ENCODE data around the gene CAMTA2. TPM values are rescaled to one million over a fixed set of nuclear protein-coding genes. Genes with fewer than 3 reads are reported as not detected.

The CAMTA2 gene
- total and polyA plus RNA-seq, 2 donors, result 2.8 to 51.5 TPM

GRCh38 chr17:4939796-4940554 lies 47.5 kb downstream of the CAMTA2 start, which contains the start of the genes RNF167 and SLC25A11:
Gene RNF167, plus strand, starts transcription at chr17:4940268. Its CDS starts 642 bp downstream, at chr17:4940910.
Gene SLC25A11, minus strand, starts transcription at chr17:4940046. Its CDS starts 136 bp downstream, at chr17:4939910.
- peaks cover 36 to 52% of the 10 kb centered on the region in 2 donors for H3K4me1 ChIP-seq (ENCODE audit: control insufficient read depth in 2 of 2, insufficient read depth in 2 of 2, low read length in 2 of 2)
- peak within 1 kb of the TSS; percentile 98 to 99 for H3K27ac ChIP-seq (ENCODE audit: low read depth in 1 of 2, low read length in 1 of 2)
- WGBS, result under 1% methylated on average over 72 of the region's 72 CpGs
- H3K36me3 ChIP-seq (ENCODE audit: control insufficient read depth in 2 of 2, insufficient read depth in 2 of 2, low read length in 1 of 2), result peaks cover 44 to 64% of the 10 kb centered on the region in 2 donors
- H3K27me3 ChIP-seq (ENCODE audit: control insufficient read depth in 2 of 2, insufficient read depth in 1 of 2, low read length in 1 of 2), result no peaks in the 10 kb centered on the region
- peak; percentile 95 to 100 (median 99) for DNase-seq (ENCODE audit: low read depth in 6 of 9, low spot score in 9 of 9)
- no peaks in the 10 kb centered on the region for H3K9me3 ChIP-seq (ENCODE audit: control insufficient read depth in 2 of 2, insufficient read depth in 1 of 2, low read length in 1 of 2)
- H3K4me3 ChIP-seq (ENCODE audit: low read length in 2 of 2), result peak within 1 kb of the TSS; percentile 72 to 100

GRCh38 chr17:4939546-4939795 lies 48.0 kb downstream of the CAMTA2 start:
- under 1% methylated on average over 16 of the region's 16 CpGs for WGBS
- peaks cover 41 to 59% of the 10 kb centered on the region in 2 donors for H3K36me3 ChIP-seq (ENCODE audit: control insufficient read depth in 2 of 2, insufficient read depth in 2 of 2, low read length in 1 of 2)

GRCh38 chr17:4938688-4939545 lies 48.6 kb downstream of the CAMTA2 start:
- Histone ChIP-seq H3K4me1 (ENCODE audit: control insufficient read depth in 2 of 2, insufficient read depth in 2 of 2, low read length in 2 of 2) (peaks cover 30 to 47% of the 10 kb centered on the region in 2 donors), H3K9me3 (ENCODE audit: control insufficient read depth in 2 of 2, insufficient read depth in 1 of 2, low read length in 1 of 2) (no peaks in the 10 kb centered on the region), H3K4me3 (ENCODE audit: low read length in 2 of 2) (peak overlapping the region; percentile 72 to 100), H3K27me3 (ENCODE audit: control insufficient read depth in 2 of 2, insufficient read depth in 1 of 2, low read length in 1 of 2) (peaks cover 0 to 6% of the 10 kb centered on the region in 2 donors), H3K36me3 (ENCODE audit: control insufficient read depth in 2 of 2, insufficient read depth in 2 of 2, low read length in 1 of 2) (peaks cover 41 to 54% of the 10 kb centered on the region in 2 donors), H3K27ac (ENCODE audit: low read depth in 1 of 2, low read length in 1 of 2) (peak overlapping the region; percentile 98 to 99)
- WGBS, result 70% methylated on average over 19 of the region's 19 CpGs
- peak in 1 of 9 donors; percentile 36 for DNase-seq (ENCODE audit: low read depth in 6 of 9, low spot score in 9 of 9)

More at GRCh38 chr17:4939546-4939795, 48.0 kb downstream of the CAMTA2 start:
- peaks cover 0 to under 1% of the 10 kb centered on the region in 2 donors for H3K27me3 ChIP-seq (ENCODE audit: control insufficient read depth in 2 of 2, insufficient read depth in 1 of 2, low read length in 1 of 2)
- H3K4me3 ChIP-seq (ENCODE audit: low read length in 2 of 2), result peak overlapping the region; percentile 72 to 100
- H3K27ac ChIP-seq (ENCODE audit: low read depth in 1 of 2, low read length in 1 of 2), result peak overlapping the region; percentile 98 to 99
- no peaks in the 10 kb centered on the region for H3K9me3 ChIP-seq (ENCODE audit: control insufficient read depth in 2 of 2, insufficient read depth in 1 of 2, low read length in 1 of 2)
- DNase-seq (ENCODE audit: low read depth in 6 of 9, low spot score in 9 of 9), result no peak
- peaks cover 31 to 47% of the 10 kb centered on the region in 2 donors for H3K4me1 ChIP-seq (ENCODE audit: control insufficient read depth in 2 of 2, insufficient read depth in 2 of 2, low read length in 2 of 2)

- H3K27me3 ChIP-seq (ENCODE audit: control insufficient read depth in 2 of 2, insufficient read depth in 1 of 2, low read length in 1 of 2), result peaks cover 0 to 8% of the 10 kb centered on the region in 2 donors
- H3K9me3 ChIP-seq (ENCODE audit: control insufficient read depth in 2 of 2, insufficient read depth in 1 of 2, low read length in 1 of 2), result no peaks in the 10 kb centered on the region
- H3K4me1 ChIP-seq (ENCODE audit: control insufficient read depth in 2 of 2, insufficient read depth in 2 of 2, low read length in 2 of 2), result peaks cover 22 to 38% of the 10 kb centered on the region in 2 donors
- no peak overlapping the region for H3K27ac ChIP-seq (ENCODE audit: low read depth in 1 of 2, low read length in 1 of 2)
- no peak for DNase-seq (ENCODE audit: low read depth in 6 of 9, low spot score in 9 of 9)
- no peak overlapping the region for H3K4me3 ChIP-seq (ENCODE audit: low read length in 2 of 2)
- 98% methylated on average over 11 of the region's 11 CpGs for WGBS
- H3K36me3 ChIP-seq (ENCODE audit: control insufficient read depth in 2 of 2, insufficient read depth in 2 of 2, low read length in 1 of 2), result peaks cover 34 to 45% of the 10 kb centered on the region in 2 donors
These were observed 49.4 kb downstream of the CAMTA2 start for GRCh38 chr17:4938069-4938491.

DNA sequence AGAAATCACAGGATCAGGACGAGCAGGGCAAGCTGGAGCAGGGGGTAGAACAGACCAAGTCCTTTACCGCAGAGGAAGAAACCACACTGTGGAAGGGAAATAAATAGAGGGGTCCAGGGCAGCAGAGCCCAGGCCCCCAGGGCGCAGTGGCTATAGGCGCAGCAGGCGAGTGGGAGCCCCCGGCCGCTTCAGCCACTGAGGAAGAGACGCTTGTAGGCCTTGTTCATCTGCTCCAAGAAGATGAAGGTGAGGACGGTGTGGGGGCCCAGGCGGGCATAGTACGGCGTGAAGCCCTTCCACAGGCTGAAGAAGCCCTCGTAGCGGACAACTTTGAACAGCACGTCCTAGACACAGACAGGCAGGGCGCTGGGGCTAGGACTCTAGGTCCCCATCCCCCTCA lies 49.9 kb downstream of the CAMTA2 start:
- no peak overlapping the region for H3K27ac ChIP-seq (ENCODE audit: low read depth in 1 of 2, low read length in 1 of 2)
- DNase-seq (ENCODE audit: low read depth in 6 of 9, low spot score in 9 of 9), result no peak
- no peaks in the 10 kb centered on the region for H3K9me3 ChIP-seq (ENCODE audit: control insufficient read depth in 2 of 2, insufficient read depth in 1 of 2, low read length in 1 of 2)
- peaks cover 29 to 40% of the 10 kb centered on the region in 2 donors for H3K36me3 ChIP-seq (ENCODE audit: control insufficient read depth in 2 of 2, insufficient read depth in 2 of 2, low read length in 1 of 2)
- peaks cover 18 to 33% of the 10 kb centered on the region in 2 donors for H3K4me1 ChIP-seq (ENCODE audit: control insufficient read depth in 2 of 2, insufficient read depth in 2 of 2, low read length in 2 of 2)
- H3K27me3 ChIP-seq (ENCODE audit: control insufficient read depth in 2 of 2, insufficient read depth in 1 of 2, low read length in 1 of 2), result peaks cover 0 to 8% of the 10 kb centered on the region in 2 donors
- H3K4me3 ChIP-seq (ENCODE audit: low read length in 2 of 2), result no peak overlapping the region
- 95% methylated on average over 16 of the region's 16 CpGs for WGBS

- peaks cover 0 to 8% of the 10 kb centered on the region in 2 donors for H3K27me3 ChIP-seq (ENCODE audit: control insufficient read depth in 2 of 2, insufficient read depth in 1 of 2, low read length in 1 of 2)
- WGBS, result 97% methylated on average over 3 of the region's 3 CpGs
- no peak overlapping the region for H3K27ac ChIP-seq (ENCODE audit: low read depth in 1 of 2, low read length in 1 of 2)
- H3K36me3 ChIP-seq (ENCODE audit: control insufficient read depth in 2 of 2, insufficient read depth in 2 of 2, low read length in 1 of 2), result peaks cover 25 to 29% of the 10 kb centered on the region in 2 donors
- peaks cover 17 to 22% of the 10 kb centered on the region in 2 donors for H3K4me1 ChIP-seq (ENCODE audit: control insufficient read depth in 2 of 2, insufficient read depth in 2 of 2, low read length in 2 of 2)
- DNase-seq (ENCODE audit: low read depth in 6 of 9, low spot score in 9 of 9), result no peak
- no peak overlapping the region for H3K4me3 ChIP-seq (ENCODE audit: low read length in 2 of 2)
- H3K9me3 ChIP-seq (ENCODE audit: control insufficient read depth in 2 of 2, insufficient read depth in 1 of 2, low read length in 1 of 2), result no peaks in the 10 kb centered on the region
These were observed 51.0 kb downstream of the CAMTA2 start for GRCh38 chr17:4936436-4936835.

GRCh38 chr17:4935650-4936049 lies 51.8 kb downstream of the CAMTA2 start:
- no peaks in the 10 kb centered on the region for H3K9me3 ChIP-seq (ENCODE audit: control insufficient read depth in 2 of 2, insufficient read depth in 1 of 2, low read length in 1 of 2)

GRCh38 chr17:4934173-4934979 lies 53.1 kb downstream of the CAMTA2 start:
- Histone ChIP-seq H3K27me3 (ENCODE audit: control insufficient read depth in 2 of 2, insufficient read depth in 1 of 2, low read length in 1 of 2) (peaks cover 0 to 8% of the 10 kb centered on the region in 2 donors), H3K4me1 (ENCODE audit: control insufficient read depth in 2 of 2, insufficient read depth in 2 of 2, low read length in 2 of 2) (peaks cover 14 to 15% of the 10 kb centered on the region in 2 donors), H3K4me3 (ENCODE audit: low read length in 2 of 2) (no peak overlapping the region), H3K9me3 (ENCODE audit: control insufficient read depth in 2 of 2, insufficient read depth in 1 of 2, low read length in 1 of 2) (no peaks in the 10 kb centered on the region), H3K27ac (ENCODE audit: low read depth in 1 of 2, low read length in 1 of 2) (no peak overlapping the region), H3K36me3 (ENCODE audit: control insufficient read depth in 2 of 2, insufficient read depth in 2 of 2, low read length in 1 of 2) (peaks cover 25 to 28% of the 10 kb centered on the region in 2 donors)
- DNase-seq (ENCODE audit: low read depth in 6 of 9, low spot score in 9 of 9), result no peak
- WGBS, result 19% methylated on average over 14 of the region's 14 CpGs

More at GRCh38 chr17:4935650-4936049, 51.8 kb downstream of the CAMTA2 start:
- DNase-seq (ENCODE audit: low read depth in 6 of 9, low spot score in 9 of 9), result no peak
- Histone ChIP-seq H3K36me3 (ENCODE audit: control insufficient read depth in 2 of 2, insufficient read depth in 2 of 2, low read length in 1 of 2) (peaks cover 25 to 28% of the 10 kb centered on the region in 2 donors), H3K27me3 (ENCODE audit: control insufficient read depth in 2 of 2, insufficient read depth in 1 of 2, low read length in 1 of 2) (peaks cover 0 to 8% of the 10 kb centered on the region in 2 donors), H3K27ac (ENCODE audit: low read depth in 1 of 2, low read length in 1 of 2) (no peak overlapping the region), H3K4me3 (ENCODE audit: low read length in 2 of 2) (no peak overlapping the region), H3K4me1 (ENCODE audit: control insufficient read depth in 2 of 2, insufficient read depth in 2 of 2, low read length in 2 of 2) (peaks cover 14 to 15% of the 10 kb centered on the region in 2 donors)

All from thymus (tissue), 11 donors.